NCI-H1417 treated with DMSO at 0.1 percent for 48 hours (cell line): ENCODE measurements around the gene SLC9A1.

Experiments
- DNase-seq: peaks from one replicate; lab custom pipeline; 2025; lab: John Stamatoyannopoulos, UW

Gene SLC9A1

GRCh38 chr1:27102707-27103468, 52.0 kb downstream of the SLC9A1 start:
- no peak for DNase-seq

GRCh38 chr1:27102134-27102706, 52.7 kb downstream of the SLC9A1 start:
- no peak for DNase-seq

DNA sequence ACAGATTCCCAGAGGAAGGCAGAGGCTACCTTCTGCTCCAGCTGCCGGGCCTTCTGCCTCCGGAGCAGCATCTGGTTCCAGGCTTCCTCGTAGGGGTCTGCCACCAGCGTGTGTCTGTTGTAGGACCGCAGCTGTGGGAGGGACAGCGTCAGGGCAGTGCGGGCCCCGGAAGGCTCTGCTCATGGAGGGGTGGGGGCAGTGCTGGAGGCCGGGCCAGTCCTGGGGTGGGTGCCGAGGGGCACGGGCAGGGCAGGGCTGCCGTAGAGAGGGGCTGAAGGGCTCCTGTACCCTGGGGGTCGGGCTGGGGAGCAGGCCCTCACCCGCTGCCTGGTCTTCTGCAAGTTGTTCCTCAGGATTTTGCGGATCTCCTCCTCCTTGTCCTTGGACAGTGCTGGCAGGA, 53.2 kb downstream of the SLC9A1 start:
- no peak for DNase-seq

- DNase-seq: no peak
Measured at GRCh38 chr1:27101054-27101491, 53.9 kb downstream of the SLC9A1 start.

GRCh38 chr1:27100335-27101053, 54.4 kb downstream of the SLC9A1 start:
- no peak for DNase-seq

DNA sequence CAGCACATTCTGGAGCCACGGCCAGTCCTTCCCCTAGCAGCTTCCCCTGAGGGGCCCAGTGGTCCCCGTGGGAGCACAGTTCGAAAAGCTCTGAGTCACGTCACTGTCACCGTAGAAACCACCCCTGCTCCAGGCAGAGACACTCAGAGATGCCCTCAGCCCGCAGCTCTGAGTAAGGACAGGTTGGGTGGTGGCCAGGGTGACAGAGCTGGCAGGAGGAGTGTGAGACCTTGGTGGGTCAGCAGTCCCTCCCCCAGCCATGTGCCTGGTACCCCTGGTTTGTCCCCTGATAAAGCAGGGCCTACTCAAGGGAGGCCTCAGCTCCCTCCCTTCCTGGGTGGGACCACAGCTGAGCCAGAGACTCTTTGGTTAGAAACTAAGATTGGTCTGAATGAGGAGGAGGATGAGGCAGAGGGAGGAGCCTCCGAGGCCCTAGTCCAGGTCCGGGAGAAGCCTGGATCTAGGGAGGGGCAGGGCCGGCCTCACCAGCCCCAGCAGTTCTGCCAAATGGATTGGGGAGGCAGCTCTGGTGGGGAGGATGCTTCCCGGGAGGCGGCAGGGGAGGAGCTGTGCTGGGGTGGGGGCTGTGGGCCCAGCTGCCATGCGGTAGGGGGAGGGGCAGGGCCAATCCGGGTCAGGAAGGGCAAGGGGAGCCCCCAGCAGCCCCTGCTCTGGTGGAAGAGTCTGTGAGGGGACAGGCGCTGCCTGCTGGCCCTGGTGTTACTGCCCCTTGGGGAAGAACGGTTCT, 55.2 kb downstream of the SLC9A1 start:
- peak; percentile 35 for DNase-seq

DNA sequence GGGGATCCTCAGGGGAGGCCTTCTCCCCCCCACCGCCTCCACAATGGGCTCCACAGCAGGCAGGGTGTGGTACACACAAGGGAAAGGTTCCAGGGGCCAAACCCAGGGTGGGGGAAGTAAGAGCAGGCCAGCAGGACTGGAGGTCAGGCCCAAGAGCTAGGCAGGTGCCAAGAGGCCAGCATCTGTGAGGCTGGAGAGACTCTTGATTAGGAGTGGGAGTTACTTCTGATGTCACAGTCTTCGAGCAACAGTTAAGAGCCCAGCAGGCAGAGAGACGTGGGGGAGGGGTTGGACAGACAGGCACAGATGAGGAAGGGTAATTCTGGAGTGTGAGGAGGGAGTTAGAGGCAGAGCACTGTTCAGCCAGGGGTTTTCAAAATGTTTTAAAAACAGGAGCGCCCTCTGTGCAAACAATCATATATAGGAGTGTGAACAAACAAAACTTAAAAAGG, 55.8 kb downstream of the SLC9A1 start:
- DNase-seq: no peak

DNA sequence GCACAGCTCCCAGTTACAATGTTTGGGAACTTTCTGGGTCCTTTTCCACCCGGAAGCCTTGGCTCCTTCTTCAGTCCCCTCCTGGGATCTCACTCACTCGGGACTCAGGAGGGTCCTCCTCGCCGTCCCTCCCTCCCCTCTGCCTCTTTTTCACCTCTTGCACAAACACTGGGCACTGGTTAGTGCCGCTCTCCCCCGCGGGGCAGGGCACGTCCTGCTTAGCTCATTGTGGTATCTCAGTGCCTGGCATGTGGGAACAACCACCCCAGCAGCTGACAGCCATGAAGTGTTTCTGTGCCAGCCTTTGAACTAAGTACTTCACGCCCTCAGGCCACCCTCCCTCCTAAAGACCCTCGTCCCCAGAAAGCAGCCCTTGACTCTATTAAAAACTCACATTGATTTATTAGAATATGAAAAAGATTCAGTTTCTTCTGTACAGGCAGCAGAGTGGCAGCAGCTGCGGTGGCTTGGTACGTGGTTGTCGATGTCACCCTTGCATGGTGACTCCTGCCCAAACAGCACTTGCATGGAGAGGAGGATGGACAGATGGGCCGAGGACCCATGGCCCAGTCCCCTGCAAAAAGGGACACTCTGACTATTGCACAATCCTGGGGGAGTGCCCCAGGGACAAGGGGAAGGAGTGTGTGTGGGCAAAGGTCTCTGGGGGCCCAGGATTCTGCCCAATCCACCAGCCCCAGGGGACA, 56.3 kb downstream of the SLC9A1 start:
- DNase-seq: no peak

DNA sequence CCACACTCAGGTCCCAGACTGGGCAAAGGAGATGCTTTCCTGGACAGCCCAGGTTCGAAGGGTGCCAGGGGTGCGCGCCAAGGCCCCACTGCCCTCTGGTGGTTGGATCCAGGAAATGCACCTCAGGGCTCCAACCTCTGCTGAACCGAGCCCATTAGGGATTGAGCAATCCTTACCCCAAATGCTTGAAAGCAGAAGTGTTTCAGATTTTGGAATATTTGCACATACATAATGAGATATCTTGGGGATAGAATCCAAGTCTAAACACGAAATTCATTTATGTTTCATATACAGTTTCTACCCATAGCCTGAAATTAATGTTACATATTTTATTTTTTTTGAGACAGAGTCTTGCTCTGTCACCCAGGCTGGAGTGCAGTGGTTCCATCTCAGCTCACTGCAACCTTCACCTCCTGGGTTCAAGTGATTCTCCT, 57.4 kb downstream of the SLC9A1 start:
- DNase-seq: no peak

GRCh38 chr1:27095576-27095975, 59.3 kb downstream of the SLC9A1 start:
- DNase-seq: no peak

- DNase-seq: no peak
Measured at GRCh38 chr1:27092888-27093287, 62.0 kb downstream of the SLC9A1 start.

DNA sequence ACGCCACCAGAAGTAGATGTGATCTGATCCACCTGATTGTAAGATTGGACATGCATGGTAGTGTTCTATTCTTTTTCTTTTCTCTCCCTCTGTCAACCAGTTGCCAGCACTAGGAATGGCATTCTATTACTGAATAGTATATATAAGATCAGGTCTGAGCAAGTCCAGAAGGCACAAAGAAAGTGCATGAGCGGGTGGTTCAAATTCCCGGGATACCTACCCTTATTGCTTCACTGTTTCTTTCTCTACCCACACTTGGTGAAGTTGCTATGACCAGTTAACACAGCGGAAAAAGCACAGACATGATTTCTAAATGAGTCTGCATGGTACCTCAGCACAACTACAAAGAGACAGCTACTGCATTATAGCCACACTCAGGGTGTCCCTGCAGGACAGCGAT, 64.0 kb downstream of the SLC9A1 start:
- no peak for DNase-seq

- no peak for DNase-seq
Measured at GRCh38 chr1:27087371-27088220, 67.3 kb downstream of the SLC9A1 start.

GRCh38 chr1:27086628-27087027, 68.3 kb downstream of the SLC9A1 start:
- no peak for DNase-seq

GRCh38 chr1:27086026-27086425, 68.9 kb downstream of the SLC9A1 start:
- DNase-seq: no peak

- DNase-seq: no peak
Measured at GRCh38 chr1:27084107-27084506, 70.8 kb downstream of the SLC9A1 start.

- DNase-seq: no peak
Measured at GRCh38 chr1:27077968-27078367, 77.0 kb downstream of the SLC9A1 start.

- DNase-seq: no peak
Measured at GRCh38 chr1:27076803-27077202, 78.1 kb downstream of the SLC9A1 start.

DNA sequence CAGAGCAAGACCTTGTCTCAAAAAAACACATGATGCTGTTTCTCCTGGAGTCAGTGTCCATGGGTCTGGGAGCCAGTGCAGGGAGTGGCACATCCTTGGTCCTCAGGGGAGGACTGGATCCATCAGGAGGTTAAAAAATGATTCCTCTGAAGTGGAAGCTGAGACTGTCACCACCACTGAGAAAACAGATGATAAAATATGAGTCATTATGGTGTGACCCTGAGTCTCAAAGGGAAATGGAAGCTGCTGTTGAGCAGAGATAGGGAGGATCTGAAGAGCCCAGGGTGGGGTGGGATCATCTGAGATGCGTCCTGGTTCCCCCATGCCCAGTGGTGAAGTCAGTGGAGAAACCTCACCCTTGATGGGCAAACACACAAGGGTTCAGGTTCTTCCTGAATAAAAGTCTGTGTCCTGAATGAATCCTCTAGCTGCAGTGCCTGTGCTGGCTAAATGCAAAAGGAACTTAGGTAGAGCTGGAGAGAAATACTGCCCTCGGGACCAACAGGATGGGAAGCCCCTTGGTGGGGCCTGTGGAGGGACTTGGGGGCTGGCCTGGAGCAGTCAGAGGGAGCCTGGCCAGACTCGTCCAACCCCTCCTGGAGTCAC, 80.6 kb downstream of the SLC9A1 start:
- no peak for DNase-seq

- DNase-seq: no peak
Measured at GRCh38 chr1:27071049-27071416, 83.9 kb downstream of the SLC9A1 start.
